HUDEP-2 (cell line): ENCODE measurements around the gene AKR1E2.

ENCODE experiments used
- DNase-seq, 76 experiments: peaks; one replicate each; lab custom pipeline; 2025; ENCODE audit not compliant: unreplicated experiment in 76 of 76; lab: John Stamatoyannopoulos, UW

Gene AKR1E2

GRCh38 chr10:4813023-4813422 lies 13.0 kb upstream of the AKR1E2 start:
- no peak for DNase-seq

- no peak for DNase-seq
Observed at GRCh38 chr10:4813496-4813895, 12.5 kb upstream of the AKR1E2 start.

- DNase-seq: peak in 6 of 76 experiments; percentile 5 to 35 (median 10)
Observed at GRCh38 chr10:4815646-4816180, 10.3 kb upstream of the AKR1E2 start.

- DNase-seq: no peak
Observed at GRCh38 chr10:4816966-4817365, 9.0 kb upstream of the AKR1E2 start.

- DNase-seq: no peak
Observed at GRCh38 chr10:4819067-4819466, 6.9 kb upstream of the AKR1E2 start.

- peak in 8 of 76 experiments; percentile 8 to 37 (median 24) for DNase-seq
Observed at GRCh38 chr10:4819707-4820106, 6.3 kb upstream of the AKR1E2 start.

- DNase-seq: no peak
Observed at GRCh38 chr10:4820804-4821401, 5.1 kb upstream of the AKR1E2 start.

- DNase-seq: no peak
Observed at GRCh38 chr10:4822208-4822607, 3.8 kb upstream of the AKR1E2 start.

GRCh38 chr10:4824791-4825310 lies 1.2 kb upstream of the AKR1E2 start:
- no peak for DNase-seq

GRCh38 chr10:4825456-4825867 lies 545 bp upstream of the AKR1E2 start:
- no peak for DNase-seq

- peak in 2 of 76 experiments; percentile 17 to 37 for DNase-seq
Observed at GRCh38 chr10:4826792-4827324, 851 bp downstream of the AKR1E2 start.

GRCh38 chr10:4828005-4828404 lies 2.0 kb downstream of the AKR1E2 start:
- DNase-seq: no peak

- no peak for DNase-seq
Observed at GRCh38 chr10:4830551-4830950, 4.5 kb downstream of the AKR1E2 start.

GRCh38 chr10:4831091-4831490 lies 5.1 kb downstream of the AKR1E2 start:
- no peak for DNase-seq

GRCh38 chr10:4833286-4833685 lies 7.3 kb downstream of the AKR1E2 start:
- DNase-seq: no peak

- no peak for DNase-seq
Observed at GRCh38 chr10:4834898-4835405, 8.9 kb downstream of the AKR1E2 start.

GRCh38 chr10:4835494-4835918 lies 9.5 kb downstream of the AKR1E2 start:
- DNase-seq: no peak

- no peak for DNase-seq
Observed at GRCh38 chr10:4836416-4836969, 10.5 kb downstream of the AKR1E2 start.

GRCh38 chr10:4837551-4837950 lies 11.5 kb downstream of the AKR1E2 start:
- no peak for DNase-seq

GRCh38 chr10:4838743-4839142 lies 12.7 kb downstream of the AKR1E2 start:
- no peak for DNase-seq

- DNase-seq: no peak
Observed at GRCh38 chr10:4839353-4839752, 13.3 kb downstream of the AKR1E2 start.

GRCh38 chr10:4840151-4840550 lies 14.1 kb downstream of the AKR1E2 start:
- no peak for DNase-seq
